ENCODE results near the gene MIDN.

DNA sequence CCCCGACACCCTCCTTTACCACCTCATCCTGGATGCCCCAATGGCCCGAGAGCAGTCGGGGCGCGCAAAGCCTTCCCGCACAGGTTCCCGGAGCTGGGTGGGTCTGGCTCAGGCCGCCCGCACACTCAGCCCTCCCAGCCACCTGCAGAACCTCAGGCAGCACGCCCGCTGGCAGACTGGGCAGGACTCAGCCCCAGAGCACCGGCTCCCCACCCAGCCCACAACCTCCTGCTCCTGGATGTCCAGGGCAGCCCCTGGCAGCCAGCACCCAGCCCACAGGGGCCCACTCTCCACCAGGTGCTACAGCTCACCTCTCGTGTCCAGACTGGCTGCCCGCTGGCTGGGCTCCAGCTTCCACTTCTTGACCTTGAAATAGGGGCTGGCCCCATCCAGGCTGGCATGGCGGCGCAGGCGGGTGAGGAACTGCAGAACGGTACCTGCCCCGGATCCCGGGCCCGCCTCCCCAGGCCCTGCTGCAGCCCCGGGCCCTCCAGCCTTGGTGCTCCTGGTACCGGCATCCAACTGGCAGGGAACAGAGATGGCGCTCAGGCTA, 15.2 kb upstream of the MIDN start:
- TF ChIP-seq, protein P1, sequence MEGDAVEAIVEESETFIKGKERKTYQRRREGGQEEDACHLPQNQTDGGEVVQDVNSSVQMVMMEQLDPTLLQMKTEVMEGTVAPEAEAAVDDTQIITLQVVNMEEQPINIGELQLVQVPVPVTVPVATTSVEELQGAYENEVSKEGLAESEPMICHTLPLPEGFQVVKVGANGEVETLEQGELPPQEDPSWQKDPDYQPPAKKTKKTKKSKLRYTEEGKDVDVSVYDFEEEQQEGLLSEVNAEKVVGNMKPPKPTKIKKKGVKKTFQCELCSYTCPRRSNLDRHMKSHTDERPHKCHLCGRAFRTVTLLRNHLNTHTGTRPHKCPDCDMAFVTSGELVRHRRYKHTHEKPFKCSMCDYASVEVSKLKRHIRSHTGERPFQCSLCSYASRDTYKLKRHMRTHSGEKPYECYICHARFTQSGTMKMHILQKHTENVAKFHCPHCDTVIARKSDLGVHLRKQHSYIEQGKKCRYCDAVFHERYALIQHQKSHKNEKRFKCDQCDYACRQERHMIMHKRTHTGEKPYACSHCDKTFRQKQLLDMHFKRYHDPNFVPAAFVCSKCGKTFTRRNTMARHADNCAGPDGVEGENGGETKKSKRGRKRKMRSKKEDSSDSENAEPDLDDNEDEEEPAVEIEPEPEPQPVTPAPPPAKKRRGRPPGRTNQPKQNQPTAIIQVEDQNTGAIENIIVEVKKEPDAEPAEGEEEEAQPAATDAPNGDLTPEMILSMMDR (IDR thresholded peaks at IDR 0.05) = no peak
- TF ChIP-seq POLR2A (IDR thresholded peaks at IDR 0.05; ENCODE audit: low read depth) = no peak
- no peak for TF ChIP-seq POLR2AphosphoS5 (IDR thresholded peaks at IDR 0.05)
